Skin of body (tissue), 2 donors: ENCODE data around the gene CADPS. TPM values are rescaled to one million over a fixed set of nuclear protein-coding genes. Genes with fewer than 3 reads are reported as not detected.

Source experiments
- DNase-seq: peaks from one replicate; lab custom pipeline; 2025; lab: John Stamatoyannopoulos, UW
- total RNA-seq: library from RNA; depleted of rRNA; stranded (reverse); fragments of >200 nt; gene quantifications from one replicate; pipeline ENCODE4 v1.2.3, GENCODE V29; 2014

Gene CADPS
- total RNA-seq, 1 donor from 2014 or later: 2.4 TPM

GRCh38 chr3:62688812-62689211 lies 186.4 kb downstream of the CADPS start:
- DNase-seq: no peak

GRCh38 chr3:62688050-62688449 lies 187.2 kb downstream of the CADPS start:
- no peak for DNase-seq

- no peak for DNase-seq
Observed at GRCh38 chr3:62686503-62687294, 188.5 kb downstream of the CADPS start.

GRCh38 chr3:62682826-62683225 lies 192.4 kb downstream of the CADPS start:
- DNase-seq: no peak

GRCh38 chr3:62679988-62680387 lies 195.2 kb downstream of the CADPS start:
- DNase-seq: no peak

- DNase-seq: no peak
Observed at GRCh38 chr3:62678841-62679240, 196.4 kb downstream of the CADPS start.

- DNase-seq: no peak
Observed at GRCh38 chr3:62677926-62678325, 197.3 kb downstream of the CADPS start.

GRCh38 chr3:62676689-62677271 lies 198.4 kb downstream of the CADPS start:
- DNase-seq: no peak

- DNase-seq: no peak
Observed at GRCh38 chr3:62675492-62675891, 199.7 kb downstream of the CADPS start.

- DNase-seq: no peak
Observed at GRCh38 chr3:62672988-62673313, 202.3 kb downstream of the CADPS start.

- no peak for DNase-seq
Observed at GRCh38 chr3:62672270-62672987, 202.8 kb downstream of the CADPS start.

GRCh38 chr3:62670351-62670750 lies 204.9 kb downstream of the CADPS start:
- DNase-seq: no peak

GRCh38 chr3:62669161-62669560 lies 206.1 kb downstream of the CADPS start:
- DNase-seq: no peak

- DNase-seq: no peak
Observed at GRCh38 chr3:62667714-62668113, 207.5 kb downstream of the CADPS start.

GRCh38 chr3:62665627-62666437 lies 209.4 kb downstream of the CADPS start:
- DNase-seq: no peak

GRCh38 chr3:62662677-62663076 lies 212.5 kb downstream of the CADPS start:
- DNase-seq: no peak

GRCh38 chr3:62659660-62660059 lies 215.6 kb downstream of the CADPS start:
- no peak for DNase-seq

GRCh38 chr3:62655691-62656063 lies 219.5 kb downstream of the CADPS start:
- DNase-seq: no peak

- no peak for DNase-seq
Observed at GRCh38 chr3:62655056-62655690, 220.0 kb downstream of the CADPS start.

- DNase-seq: no peak
Observed at GRCh38 chr3:62653796-62654195, 221.4 kb downstream of the CADPS start.

GRCh38 chr3:62647711-62648110 lies 227.5 kb downstream of the CADPS start:
- DNase-seq: no peak
